DND-41 (cell line): ENCODE measurements around the gene LETM1.

Source experiments
- CTCF ChIP-seq: IDR thresholded peaks from 2 replicates; pipeline ENCODE4 v1.5.1; 2012; ENCODE audit warnings: borderline replicate concordance, low read length, moderate library complexity, mild to moderate bottlenecking; ENCODE audit not compliant: poor library complexity, severe bottlenecking; ENCODE audit errors: extremely low read depth
- EZH2 ChIP-seq: IDR thresholded peaks from 3 replicates; pipeline ENCODE4 v1.6.1; 2012; ENCODE audit warnings: borderline replicate concordance, low read depth, mild to moderate bottlenecking, moderate library complexity, low read length, inconsistent platforms; ENCODE audit not compliant: severe bottlenecking

GRCh38 chr4:1802720-1803522 is 53.0 kb downstream of the LETM1 start:
- TF ChIP-seq CTCF (no peak), EZH2 (no peak)
